Measurements from ENCODE around the gene FBXL3.
"Not testable (repeated sequence)": the region's sequence is repeated elsewhere in the genome, so short reads cannot be mapped to it uniquely, and the experiment has no call there.

Gene FBXL3

GRCh38 chr13:76991796-76992547, 35.0 kb downstream of the FBXL3 start, which contains the start of gene CLN5:
TSS of gene CLN5 (plus strand) at chr13:76992081. CDS start at chr13:76992099, 18 bp downstream.
- peak; percentile 88 for DNase-seq

- no peak for DNase-seq
These were observed 35.5 kb downstream of the FBXL3 start for GRCh38 chr13:76991432-76991795.

GRCh38 chr13:76983676-76984075, 43.3 kb downstream of the FBXL3 start:
- DNase-seq, result no peak

GRCh38 chr13:76982061-76982460, 44.9 kb downstream of the FBXL3 start:
- DNase-seq, result no peak

GRCh38 chr13:76980075-76980718, 46.8 kb downstream of the FBXL3 start:
- peak; percentile 73 for DNase-seq

GRCh38 chr13:76976929-76977328, 50.0 kb downstream of the FBXL3 start:
- DNase-seq, result no peak

- no peak for DNase-seq
These were observed 50.5 kb downstream of the FBXL3 start for GRCh38 chr13:76976490-76976889.

- no peak for DNase-seq
These were observed 51.1 kb downstream of the FBXL3 start for GRCh38 chr13:76975863-76976262.

GRCh38 chr13:76974618-76974975, 52.4 kb downstream of the FBXL3 start:
- no peak for DNase-seq

- no peak for DNase-seq
These were observed 52.9 kb downstream of the FBXL3 start for GRCh38 chr13:76973920-76974617.

- DNase-seq, result no peak
These were observed 54.8 kb downstream of the FBXL3 start for GRCh38 chr13:76971851-76972829.

- no peak for DNase-seq
These were observed 55.7 kb downstream of the FBXL3 start for GRCh38 chr13:76971215-76971614.

- no peak for DNase-seq
These were observed 57.2 kb downstream of the FBXL3 start for GRCh38 chr13:76969488-76970365.

- DNase-seq, result no peak
These were observed 58.9 kb downstream of the FBXL3 start for GRCh38 chr13:76968041-76968440.

- DNase-seq, result no peak
These were observed 59.9 kb downstream of the FBXL3 start for GRCh38 chr13:76967031-76967430.

GRCh38 chr13:76965759-76966421, 61.1 kb downstream of the FBXL3 start:
- DNase-seq, result peak; percentile 17

- DNase-seq, result not testable (repeated sequence)
These were observed 67.2 kb downstream of the FBXL3 start for GRCh38 chr13:76959734-76960133.

- DNase-seq, result no peak
These were observed 68.0 kb downstream of the FBXL3 start for GRCh38 chr13:76958841-76959432.

GRCh38 chr13:76955661-76956060, 71.3 kb downstream of the FBXL3 start:
- no peak for DNase-seq
